NOMO-1 (cell line): ENCODE measurements around the gene SHISA3.
"Not testable (repeated sequence)": the region's sequence is repeated elsewhere in the genome, so short reads cannot be mapped to it uniquely, and the experiment has no call there.

Experiments
- DNase-seq, 2 experiments: peaks; one replicate each; lab custom pipeline; 2025; ENCODE audit not compliant: unreplicated experiment in 2 of 2; lab: John Stamatoyannopoulos, UW

The SHISA3 gene

DNA sequence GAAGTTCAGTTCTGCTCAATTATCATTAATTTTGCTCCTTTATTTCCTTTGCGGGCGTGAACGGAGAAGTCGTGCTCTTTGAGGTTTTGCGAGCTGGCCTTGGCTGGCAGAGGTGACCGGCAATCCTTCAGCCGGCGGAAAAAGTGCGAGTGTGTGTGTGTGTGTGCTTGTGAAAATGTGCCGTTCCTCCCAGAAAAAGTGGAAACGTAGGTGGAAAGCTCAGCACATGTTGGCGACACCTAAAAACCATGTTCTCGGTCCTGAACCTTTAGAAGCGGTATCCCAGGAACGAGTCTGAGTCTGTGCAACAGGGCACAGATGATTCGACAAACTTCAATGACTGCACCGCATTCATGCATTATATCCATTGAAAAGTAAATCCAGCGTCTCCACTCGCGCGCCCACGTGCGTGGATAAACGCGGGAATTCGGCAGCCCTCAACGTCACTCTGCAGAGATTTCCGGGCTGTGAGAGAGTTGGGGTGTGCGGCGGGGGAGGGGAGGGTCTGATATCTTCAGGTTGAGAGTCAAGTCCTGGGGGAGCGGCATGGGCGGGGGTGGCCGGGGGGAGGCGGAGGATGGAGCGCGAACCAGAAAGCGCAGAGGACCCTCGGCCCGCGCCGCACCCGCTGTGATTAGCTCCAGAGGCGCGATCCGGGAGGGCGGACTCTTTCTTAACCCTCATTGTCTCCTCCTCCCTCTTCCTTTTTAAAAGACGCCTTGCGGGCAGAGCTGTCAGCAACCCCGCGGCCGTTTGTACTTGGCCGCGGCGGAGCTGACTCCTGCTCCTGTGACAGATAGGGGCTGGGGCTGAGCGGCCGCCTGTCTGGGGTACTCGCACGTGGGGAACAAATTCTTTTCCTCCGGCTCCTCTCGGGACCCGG, at the start of gene SHISA3:
Gene SHISA3, plus strand, starts transcription at position 737 of the 883 bp plus-strand sequence. CDS start 569 bp downstream, outside the sequence.
- DNase-seq, result peak; percentile 27 to 46

DNA sequence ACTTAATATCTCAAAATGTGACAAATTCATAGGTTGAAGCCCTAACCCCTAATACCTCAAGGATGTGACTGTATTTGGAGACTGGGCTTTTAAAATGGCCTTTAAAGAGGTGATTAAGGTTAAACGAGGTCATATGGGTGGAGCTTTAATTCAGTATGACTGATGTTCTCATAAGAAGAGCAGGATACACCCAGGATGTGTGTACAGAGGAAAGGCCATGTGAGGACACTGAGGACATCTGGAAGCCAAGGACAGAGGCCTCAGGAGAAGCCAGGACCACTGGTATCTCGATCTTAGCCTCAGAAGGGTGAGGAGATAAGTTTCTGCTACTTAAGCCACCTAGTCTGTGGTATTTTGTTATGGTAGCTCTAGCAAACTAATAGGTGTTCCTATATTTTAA, 49.0 kb upstream of the SHISA3 start:
- no peak for DNase-seq

DNA sequence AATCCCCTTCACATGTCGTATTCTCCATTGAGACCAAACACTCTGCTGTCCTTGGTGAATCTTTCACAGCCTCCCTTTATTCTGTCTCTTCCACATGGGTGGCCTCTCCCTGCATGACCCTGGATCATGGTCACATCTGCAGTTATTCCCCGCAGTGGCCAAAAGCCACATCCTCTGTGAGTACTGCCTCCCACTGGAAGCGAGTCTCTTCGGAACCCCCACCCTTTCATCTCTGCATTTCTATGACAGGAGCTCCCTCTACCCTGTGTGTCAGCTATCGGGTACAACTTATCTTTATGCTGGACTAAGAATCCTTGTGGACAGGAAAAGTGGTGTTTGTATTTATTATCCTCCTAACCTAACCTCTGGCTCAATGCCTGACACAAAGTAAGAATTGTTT, 48.6 kb upstream of the SHISA3 start:
- no peak for DNase-seq

DNA sequence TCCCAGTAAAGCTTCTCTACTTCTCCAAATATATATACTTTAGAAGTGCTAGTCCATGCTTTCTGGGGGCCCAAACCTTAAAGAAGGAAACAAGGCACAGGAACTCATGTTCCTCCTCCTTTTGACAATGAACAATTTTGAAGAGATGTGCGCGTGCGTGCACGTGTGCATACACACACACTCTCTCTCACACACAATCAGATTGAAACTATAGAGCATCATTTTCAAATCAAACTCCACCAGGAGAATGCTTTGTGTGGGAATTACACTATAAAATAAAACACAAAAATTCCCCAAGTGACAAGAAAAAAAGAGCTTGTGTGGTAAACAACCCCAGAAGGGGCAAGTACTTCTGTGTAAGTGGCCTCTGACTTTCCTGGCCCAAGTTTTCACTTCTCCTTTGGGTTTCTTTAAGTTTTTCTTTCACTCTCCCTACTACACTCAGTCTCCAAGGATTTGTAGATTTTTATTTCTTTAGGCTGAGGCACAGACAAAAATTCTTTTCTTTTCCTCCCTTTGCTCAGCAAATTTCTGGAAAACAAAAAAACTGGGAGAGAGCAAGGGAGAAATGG, 46.6 kb upstream of the SHISA3 start:
- no peak for DNase-seq

DNA sequence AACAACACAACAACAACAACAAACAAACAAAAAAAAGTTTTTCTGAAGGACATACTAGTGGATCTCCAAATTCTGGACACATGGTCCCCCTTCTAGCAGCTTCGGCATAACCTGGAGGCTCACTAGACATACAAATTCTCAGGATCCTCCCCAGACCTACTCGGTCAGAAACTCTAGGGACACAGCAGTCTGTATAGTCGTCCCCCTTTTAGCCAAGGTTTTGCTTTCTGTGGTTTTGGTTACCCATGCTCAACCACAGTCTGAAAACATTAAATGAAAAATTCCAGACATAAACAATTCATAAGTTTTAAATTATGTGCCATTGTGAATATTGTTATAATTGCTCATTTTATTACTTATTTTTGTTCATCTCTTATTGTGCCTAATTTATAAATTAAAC, 45.2 kb upstream of the SHISA3 start:
- no peak for DNase-seq

DNA sequence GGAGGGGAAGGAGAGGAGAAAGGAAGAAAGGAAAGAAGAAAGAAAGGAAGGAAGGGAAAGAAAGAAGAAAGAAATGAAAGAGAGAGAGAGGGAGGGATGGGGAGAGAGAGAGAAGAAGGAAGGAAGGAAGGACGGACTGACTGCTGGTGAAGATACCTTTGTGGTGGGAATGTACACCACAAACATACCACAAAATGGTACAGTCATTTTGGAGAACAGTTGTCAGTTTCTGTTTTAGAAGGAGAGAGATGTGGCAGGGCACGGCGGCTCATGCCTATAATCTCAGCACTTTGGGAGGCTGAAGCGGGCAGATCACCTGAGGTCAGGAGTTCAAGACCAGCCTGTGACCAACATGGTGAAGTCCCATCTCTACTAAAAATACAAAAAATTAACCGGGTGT, 40.0 kb upstream of the SHISA3 start:
- no peak for DNase-seq

DNA sequence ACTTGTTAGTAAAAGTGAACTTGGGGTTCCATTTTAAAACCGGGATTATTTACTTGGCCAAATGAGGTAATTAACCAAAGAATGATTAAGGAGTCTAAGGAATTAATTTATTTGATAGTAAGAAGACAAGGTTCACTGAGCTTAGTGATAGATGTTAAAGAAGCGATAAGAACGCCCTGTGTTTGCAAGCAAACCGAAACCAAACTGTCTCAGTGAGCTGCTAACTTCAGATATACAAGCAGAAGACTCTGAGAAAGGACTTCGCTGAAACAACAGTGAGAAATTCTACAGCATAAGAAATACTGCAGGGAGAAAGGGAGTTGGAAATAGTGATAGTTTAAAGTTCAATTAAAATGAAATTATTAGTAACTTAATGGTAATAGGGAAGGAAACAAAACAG, 37.6 kb upstream of the SHISA3 start:
- DNase-seq, result no peak

DNA sequence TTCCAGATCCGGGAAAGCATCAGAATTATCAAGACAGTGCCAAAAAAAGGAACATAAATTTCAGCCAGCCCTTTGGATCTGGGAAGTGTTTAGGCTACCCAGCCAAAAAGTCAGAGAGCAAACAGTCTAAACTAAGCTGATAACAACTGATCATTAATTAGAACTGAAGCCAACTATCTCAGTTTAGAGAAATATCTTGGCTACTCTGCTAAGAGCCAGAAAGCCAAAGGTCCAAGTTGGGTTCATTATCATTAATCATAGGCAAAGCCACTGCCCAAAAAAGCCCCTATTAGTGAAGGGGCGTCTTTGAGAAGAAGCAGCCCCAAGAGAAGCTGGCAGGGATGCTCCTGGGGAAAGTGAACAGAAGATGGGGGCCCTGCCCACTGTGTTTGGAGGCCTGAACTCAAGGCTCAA, 37.0 kb upstream of the SHISA3 start:
- DNase-seq, result no peak

DNA sequence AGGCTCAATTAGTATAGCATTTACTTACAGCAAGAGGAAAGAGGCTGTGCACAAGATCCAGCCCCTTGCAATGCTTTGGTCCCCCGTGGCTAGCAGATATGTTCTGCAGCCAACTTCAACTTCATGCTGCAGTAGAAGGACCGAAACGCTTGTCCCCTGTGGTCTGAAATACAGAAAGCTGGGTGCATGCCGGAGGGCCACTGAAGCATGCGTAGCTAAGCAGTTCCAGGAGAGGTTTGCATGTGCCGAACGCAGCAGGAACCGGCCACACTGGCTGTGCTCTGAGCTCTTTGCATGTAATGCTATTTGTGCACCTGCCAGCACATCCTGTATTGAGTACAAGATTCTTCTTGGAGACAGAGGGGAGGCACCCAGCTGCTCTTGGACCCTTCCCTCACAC, 35.8 kb upstream of the SHISA3 start:
- no peak for DNase-seq

DNA sequence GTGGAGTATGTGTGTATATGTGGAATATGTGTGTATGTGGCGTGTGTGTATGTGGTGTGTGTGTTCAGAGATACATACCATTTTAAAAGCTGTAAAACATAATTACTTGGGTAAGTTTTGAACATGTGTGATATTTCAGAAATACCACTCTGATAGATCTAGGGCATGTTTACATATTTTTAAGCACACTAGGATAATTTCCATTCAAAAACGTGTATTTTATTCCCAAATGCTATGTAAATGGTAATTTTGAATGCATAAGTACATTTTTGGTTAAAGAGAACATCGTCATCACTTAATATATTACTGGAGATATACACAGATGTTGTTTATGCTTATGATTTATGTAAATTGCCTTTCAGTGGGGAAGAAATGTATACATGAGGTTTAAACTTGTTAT, 34.7 kb upstream of the SHISA3 start:
- no peak for DNase-seq

DNA sequence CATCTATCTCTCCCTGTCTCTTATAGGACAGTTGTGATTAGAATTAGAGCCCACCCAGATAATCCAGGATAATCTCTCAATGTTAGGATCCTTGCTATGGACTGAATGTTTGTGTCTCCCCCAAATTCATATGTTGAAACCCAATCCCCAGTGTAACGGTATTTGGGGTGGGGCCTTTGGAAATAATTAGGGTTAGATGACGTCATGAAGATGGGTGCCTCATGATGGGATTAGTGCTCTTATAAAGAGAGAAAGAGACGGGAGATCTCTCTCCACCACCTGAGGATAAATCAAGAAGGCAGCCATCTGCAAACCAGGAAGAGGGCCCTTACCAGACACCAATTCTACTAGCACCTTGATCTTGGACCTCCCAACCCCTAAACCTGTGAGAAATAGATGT, 33.7 kb upstream of the SHISA3 start:
- DNase-seq, result no peak

DNA sequence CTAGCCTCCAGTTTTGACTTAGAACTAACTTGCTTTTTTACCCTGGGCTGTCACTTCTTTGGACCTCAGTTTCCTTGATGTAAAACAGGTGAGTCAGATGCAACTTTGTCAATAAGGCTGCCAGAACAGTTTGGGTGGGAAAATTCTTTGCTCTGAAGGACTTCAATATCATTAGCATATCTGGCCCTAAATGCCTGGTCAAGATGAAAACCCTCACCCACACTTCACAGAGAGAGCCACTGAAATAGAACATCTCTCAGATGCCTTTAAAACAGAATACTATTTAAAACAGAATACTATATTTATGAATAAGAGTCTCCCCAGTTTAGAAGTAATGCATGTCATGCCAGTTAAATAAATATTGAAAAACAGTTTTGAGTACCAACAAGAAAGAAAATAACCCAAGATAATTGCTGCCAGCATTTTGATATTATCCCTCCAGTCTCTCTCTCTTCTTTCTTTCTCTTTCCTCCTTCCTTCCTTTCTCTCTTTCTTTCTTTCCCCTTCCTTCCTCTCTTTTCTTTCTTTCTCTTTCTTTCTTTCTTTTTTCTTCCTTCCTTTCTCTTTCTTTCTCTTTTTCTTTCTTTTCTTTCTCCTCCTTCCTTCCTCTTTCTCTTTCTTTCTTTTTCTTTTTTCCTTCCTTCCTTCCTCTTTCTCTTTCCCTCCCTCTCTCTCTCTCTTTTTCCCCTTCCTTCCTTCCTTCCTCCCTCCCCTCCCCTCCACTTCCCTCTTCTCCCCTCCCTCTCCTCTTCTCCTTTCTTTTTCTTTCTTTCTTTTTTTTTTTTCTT, 32.8 kb upstream of the SHISA3 start:
- no peak for DNase-seq

DNA sequence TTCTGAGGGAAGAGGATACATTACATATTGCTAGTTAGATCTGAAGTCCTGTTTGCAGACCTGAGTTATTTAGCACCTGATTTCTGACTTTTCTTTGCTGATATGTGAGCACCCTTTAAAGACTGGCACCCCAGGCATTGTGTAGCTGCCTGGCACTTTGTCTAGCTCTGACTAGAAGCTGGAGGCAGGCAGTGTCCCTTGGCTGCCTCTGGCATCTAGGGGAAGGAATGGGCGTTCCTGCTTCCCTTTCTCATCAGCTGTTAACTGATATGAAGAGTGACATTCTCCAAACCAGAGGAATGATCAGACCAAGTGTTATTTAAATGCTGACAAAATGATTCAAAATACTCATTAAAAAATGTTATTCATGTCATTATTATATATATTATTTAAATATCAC, 30.3 kb upstream of the SHISA3 start:
- DNase-seq, result no peak

DNA sequence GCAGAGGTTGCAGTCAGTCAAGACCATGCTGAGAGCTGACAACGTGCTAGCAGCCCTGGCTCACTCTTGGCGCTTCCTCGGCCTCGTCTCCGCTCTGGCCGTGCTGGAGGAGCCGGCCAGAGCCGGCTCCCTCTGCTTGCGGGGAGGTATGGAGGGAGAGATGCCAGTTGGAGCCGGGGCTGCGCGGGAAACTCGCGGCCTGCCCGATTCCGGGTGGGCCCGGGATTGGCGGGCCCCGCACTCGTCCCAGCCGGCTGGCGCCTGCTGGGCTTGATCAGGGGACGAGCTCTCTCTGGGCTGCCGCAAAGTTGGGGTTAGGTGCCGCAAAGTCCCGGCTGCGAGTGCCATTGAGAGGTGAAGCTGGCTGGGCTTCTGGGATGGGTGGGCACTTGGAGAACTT, 27.8 kb upstream of the SHISA3 start:
- DNase-seq, result no peak

DNA sequence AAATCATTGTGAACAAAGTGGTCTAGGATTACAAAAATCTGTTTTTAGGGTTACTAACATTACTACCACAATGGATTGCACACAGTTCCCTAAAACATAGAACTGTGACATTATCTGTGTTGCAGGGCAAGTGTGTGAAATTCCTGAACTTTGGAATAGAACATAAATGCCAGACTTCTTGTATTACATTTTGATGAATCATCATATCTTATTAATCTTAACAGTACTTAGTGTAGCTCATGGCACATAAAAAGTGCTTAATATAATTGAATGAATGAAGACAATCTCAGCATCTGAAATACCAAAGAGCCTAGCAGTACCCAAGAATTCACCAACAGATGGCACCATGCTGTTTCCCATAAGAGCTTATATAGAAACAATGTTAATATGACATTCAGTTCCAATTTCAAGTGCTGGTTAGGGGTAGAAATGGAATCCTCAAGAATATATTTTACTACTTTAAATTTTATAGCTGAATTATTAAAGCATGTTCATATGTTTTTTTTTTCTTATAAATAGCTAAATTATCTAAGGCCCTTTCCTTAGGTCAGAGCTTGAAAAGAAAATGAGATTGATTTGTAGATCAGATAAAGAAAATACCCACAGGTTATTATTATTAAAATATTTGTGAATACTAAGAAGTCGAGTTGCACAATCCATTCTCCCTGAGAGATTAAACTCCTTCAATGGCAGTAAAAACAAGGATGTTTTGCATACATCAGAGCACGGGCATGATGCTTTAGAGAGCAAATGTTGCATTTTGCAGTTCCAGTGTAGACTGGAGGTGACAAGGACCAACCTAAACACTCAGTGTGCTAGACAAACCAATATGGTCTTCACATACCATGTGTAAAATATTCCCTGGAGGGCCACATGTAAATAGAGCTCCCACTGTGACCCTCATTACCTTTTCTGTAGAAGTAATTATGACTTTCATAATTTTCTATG, 25.7 kb upstream of the SHISA3 start:
- peak in 1 of 2 experiments; percentile 19 for DNase-seq

DNA sequence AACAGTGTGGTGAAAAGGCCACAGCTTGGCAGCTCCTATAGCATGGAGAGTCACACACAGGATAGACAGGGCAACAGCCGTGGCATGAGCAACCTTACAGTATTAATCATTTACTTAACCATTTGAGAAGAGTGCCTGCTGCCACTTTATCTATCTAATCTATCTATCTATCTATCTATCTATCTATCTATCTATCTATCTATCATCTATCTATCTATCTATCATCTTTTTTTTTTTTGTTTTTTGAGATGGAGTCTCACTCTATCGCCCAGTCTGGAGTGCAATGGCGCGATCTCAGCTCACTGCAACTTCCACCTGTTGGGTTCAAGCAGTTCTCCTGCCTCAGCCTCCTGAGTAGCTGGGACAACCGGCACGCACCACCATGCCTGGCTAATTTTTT, 25.0 kb upstream of the SHISA3 start:
- not testable (repeated sequence) for DNase-seq

DNA sequence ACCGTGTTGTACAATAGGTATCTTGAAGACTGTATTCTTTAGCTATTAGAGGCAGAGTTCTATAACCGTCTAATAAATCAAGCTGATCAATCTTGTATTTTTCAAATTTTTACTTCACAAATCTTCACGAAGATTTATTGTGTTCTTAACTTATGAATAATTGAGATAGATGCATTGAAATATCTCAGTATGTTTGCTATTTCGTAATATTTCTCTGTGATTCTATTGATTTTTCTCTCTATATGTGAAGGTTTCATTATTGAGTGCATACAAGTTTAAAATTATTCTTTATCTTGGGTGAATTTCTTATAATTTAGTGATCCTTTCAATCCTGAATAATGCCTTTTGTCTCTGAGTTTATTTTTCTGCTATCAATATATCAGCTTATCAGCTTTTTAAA, 19.8 kb upstream of the SHISA3 start:
- DNase-seq, result no peak

DNA sequence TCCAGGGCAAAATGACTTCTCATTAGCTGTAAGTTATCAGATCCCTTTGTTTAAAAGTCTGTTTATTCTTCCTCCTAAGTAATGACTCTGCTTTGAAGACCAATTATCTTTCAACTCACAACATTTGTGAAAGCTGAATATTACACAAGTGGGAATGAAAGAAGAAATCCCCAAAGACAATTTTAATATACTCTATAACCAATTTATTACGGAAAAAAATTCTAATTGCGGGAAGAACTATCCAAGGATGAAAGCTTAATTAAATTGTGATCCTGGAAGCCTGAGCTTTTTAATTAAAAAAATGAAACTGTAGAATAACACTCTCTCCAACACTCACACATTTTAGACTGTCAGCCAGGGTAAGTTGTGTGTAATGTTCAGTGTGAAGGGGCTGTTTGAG, 15.6 kb upstream of the SHISA3 start:
- DNase-seq, result no peak

DNA sequence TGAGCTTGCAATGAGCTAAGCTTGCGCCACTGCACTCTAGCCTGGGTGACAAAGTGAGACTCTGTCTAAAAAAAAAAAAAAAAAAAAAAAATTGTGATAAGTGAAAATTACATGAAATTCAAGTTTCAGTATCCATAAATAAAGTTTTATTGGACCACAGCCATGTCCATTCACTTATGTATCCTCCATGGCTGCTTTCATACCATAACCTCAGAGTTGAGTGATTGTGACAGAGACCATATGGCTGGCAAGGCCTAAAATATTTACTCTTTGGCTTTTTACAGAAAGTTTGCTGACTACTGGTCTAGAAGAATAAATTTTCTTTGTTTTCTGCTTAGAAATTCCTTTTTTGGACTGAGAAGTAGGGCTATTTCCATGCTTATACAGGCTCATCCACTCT, 11.8 kb upstream of the SHISA3 start:
- DNase-seq, result no peak

DNA sequence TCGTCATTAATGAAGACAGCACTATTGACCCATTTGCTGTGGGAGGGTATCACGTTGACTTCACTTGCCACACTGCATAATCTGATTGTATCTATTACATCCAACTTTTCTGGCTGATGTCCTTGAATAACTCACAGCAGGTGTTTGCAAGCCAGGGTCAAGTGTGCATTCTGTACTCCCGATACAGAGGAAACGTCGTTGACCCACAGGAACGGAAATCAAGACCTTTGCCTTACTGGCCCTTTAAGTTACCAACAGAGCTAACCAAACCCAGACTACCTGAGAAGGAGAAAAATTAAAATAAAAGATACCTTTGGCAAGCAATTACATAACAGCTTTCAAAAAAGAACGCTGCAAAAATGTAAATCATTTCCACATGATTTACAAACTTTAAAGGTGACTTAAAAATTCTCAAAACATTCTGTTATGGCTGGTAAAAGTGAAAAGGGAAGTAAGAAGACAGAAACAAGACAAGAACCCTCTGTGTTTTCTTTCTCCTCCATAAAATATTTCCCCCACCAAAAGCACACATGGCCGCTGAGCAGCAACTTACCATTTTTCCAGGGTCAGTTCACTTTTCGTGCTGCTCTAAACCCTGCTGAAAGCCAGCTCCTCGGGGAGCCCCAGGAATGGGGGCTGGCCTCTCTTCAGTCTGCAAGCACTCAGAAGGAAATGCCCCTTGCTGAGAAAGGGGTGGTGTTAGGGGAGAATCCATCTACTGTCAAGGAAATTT, 6.5 kb upstream of the SHISA3 start:
- peak in 1 of 2 experiments; percentile 38 for DNase-seq
